GM23248 (cell line): ENCODE data around the gene RMI1.

ENCODE experiments used
- EZH2 ChIP-seq: fragments of 200-600 bp; sonication (generic); IDR thresholded peaks from 2 replicates; pipeline ENCODE4 v1.6.1; 2018; ENCODE audit warnings: antibody characterized with exemption, mild to moderate bottlenecking; ENCODE audit not compliant: insufficient read depth, poor library complexity, severe bottlenecking
- EZH2phosphoT487 ChIP-seq: fragments of 200-600 bp; sonication (generic); IDR thresholded peaks from 2 replicates; pipeline ENCODE4 v1.6.1; 2018; ENCODE audit warnings: antibody characterized with exemption, moderate library complexity, mild to moderate bottlenecking, low read depth; ENCODE audit not compliant: insufficient read depth

DNA sequence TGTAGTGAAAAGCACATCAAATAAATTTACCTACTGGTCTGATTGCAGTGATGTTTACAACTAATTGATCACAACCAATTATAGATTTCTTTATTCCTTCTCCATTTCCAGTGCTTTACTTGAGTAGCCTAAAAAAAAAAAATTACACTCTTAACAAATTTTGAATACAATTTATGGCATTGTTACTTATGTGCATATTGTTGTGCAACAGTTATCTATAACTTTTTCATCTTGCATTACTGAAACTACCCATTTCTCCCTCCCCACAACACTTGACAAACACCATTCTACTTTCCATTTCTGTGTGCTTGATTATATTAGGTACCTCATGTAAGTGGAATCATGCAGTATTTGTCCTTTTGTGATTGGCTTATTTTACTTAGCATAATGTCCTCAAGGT is 12.3 kb downstream of the RMI1 start:
- no peak for TF ChIP-seq EZH2
- TF ChIP-seq EZH2phosphoT487 = no peak
